Stimulated activated CD4-positive, alpha-beta T cell treated with anti-CD3 and anti-CD28 coated beads, Interleukin-1b, Interleukin-23, amount 100 ng/mL, for 48 hours (primary cell): ENCODE results near the gene HERC2.
A peak's percentile ranks its signal among the peaks of the same experiment; 100 is the strongest.

Source experiments
- DNase-seq: peaks from one replicate; pipeline ENCODE4 v3.0.0-alpha.2; 2020

HERC2 gene

DNA sequence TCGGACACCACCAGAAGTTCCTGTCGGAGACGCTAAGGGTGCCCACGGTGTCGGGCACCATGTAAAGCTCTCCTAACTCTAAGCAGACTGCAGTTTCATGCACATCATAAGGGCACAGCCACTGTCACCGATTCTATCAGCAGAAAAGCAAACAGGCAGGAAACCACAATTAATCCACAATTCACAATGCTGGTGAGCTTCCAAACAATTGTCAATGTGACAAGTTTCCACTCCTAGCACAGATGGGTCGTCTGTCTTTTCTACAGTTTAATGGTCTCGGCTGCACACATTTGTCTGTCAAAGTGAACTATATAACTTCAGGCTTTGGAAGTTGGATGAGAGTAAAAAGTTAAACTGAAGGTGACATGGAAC, 214.1 kb downstream of the HERC2 start:
- no peak for DNase-seq

DNA sequence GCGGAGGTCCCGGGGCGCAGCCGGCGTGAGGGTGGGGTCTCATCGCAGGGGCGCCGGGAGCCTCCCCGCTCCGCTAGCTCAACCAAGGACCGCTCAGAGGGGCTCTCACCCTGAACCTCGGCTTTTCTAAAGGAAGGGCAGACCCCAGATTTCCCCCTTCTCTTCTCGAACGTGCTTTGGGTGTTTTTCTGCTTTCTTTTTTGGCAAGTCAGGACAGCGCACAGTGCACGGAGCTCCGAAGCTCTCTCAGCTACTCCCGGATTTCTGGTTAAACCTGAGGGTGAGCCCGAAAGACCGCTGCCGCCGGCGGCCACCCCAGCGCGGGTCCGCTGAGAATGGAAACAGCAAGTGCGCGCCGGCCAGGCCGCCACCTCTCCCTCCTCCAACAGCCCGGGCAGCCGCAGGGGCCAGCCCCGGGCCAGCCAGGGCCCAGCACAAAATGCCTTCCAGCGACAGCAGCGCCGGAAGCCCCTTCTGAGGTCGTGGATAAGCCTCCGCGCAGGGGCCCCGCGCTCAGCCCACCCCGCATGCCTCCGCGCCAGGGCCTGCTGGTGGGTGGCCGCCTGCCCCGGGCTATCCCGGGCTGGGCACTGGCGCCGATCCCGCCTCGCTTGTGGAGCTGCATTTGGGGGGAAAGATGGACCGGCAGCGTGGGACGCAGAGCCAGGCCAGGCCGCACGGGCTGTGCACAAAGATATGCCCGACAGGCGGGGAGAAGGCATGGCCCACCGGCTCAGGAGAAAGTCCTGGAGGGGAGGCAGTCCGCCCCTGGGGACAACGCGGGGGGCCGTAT, 214.7 kb downstream of the HERC2 start:
- DNase-seq, result no peak

GRCh38 chr15:28106294-28107110, 215.5 kb downstream of the HERC2 start:
- DNase-seq, result no peak

GRCh38 chr15:28105793-28106192, 216.2 kb downstream of the HERC2 start:
- DNase-seq, result no peak

DNA sequence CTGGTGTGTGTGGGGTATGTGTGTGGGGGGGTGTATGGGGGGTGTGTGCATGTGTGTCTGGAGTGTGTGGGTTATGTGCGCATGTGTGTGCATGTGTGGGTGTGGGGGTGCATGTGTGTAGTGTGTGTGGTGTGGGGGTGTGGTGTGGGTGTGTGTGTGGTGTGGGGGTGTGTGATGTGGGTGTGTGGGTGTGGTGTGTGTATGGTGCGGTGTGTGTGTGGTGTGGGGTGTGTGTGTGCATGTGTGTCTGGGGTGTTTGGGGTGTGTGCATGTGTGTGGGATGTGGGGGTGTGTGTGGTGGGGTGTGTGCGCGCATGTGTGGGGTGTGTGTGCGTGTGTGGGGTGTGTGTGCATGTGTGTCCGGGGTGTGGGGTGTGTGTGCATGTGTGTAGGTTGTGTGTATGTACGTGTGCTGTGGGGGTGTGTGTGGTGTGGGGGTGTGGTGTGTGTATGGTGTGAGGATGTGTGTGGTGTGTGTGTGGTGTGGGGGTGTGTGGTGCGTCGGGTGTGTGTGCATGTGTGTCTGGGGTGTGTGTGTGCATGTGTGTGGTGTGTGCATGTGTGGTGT, 216.7 kb downstream of the HERC2 start:
- DNase-seq, result no peak

DNA sequence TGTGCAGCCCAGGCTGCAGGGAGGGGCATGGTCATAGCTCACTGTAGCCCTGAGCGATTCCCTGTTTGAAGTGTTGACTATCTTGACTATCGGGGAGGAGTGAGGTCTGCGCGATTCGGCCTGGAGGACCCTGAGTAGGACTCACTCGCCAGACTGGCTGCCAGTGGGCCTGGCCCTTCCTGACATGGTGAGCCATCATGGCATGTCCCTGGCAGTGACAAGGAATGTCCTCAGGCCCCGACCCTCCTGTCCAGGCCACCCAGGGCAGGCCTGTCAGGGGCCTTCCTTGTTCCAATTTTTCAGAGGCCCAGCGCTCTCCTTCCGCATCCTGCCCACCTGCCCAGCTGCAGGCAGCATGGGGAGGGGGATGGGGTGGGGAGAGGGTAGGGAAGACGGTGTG, 217.7 kb downstream of the HERC2 start:
- no peak for DNase-seq

- DNase-seq, result no peak
Measured at GRCh38 chr15:28103831-28104230, 218.1 kb downstream of the HERC2 start.

GRCh38 chr15:28101983-28102441, 220.0 kb downstream of the HERC2 start:
- DNase-seq, result no peak

- no peak for DNase-seq
Measured at GRCh38 chr15:28101201-28101600, 220.8 kb downstream of the HERC2 start.

DNA sequence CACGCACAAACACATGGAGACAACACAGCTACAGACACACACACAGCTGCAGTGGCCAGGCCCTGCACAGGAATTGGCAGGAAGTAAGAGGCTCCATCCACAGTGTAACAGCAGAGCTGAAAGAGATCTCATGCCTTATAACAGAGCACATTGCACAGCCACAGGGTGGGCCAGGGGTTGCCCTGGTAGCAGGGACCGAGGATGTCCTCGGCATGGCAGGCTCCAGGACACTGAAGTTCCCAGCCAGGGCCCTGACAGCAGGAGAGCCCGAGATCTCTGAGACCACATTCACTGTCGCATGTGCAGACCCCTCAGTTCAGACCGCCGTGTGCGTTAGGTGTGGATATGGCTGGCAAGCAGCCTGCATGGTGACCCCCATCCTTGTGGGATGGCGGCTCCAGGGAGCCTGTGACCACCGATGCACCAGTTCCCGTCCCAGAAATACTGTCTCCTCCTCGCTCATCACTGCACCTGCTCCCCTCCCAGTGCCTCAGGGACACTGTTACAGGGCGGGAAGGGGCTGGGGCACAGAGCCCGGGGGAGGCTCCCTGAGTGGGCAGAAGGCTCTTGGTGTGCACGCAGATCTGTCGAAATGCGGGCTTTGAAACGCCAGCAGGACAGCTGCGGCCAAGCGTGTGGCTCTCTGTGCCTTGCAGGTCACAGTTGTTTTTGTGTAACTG, 221.3 kb downstream of the HERC2 start:
- DNase-seq, result no peak

- no peak for DNase-seq
Measured at GRCh38 chr15:28099555-28100140, 222.3 kb downstream of the HERC2 start.

- DNase-seq, result peak; percentile 62
Measured at GRCh38 chr15:28098766-28099554, 223.0 kb downstream of the HERC2 start, which contains the start of gene OCA2. OCA2 (minus strand) TSS chr15:28099315; CDS start chr15:28081874, 17,441 bp downstream.

- no peak for DNase-seq
Measured at GRCh38 chr15:28098360-28098765, 223.6 kb downstream of the HERC2 start.

DNA sequence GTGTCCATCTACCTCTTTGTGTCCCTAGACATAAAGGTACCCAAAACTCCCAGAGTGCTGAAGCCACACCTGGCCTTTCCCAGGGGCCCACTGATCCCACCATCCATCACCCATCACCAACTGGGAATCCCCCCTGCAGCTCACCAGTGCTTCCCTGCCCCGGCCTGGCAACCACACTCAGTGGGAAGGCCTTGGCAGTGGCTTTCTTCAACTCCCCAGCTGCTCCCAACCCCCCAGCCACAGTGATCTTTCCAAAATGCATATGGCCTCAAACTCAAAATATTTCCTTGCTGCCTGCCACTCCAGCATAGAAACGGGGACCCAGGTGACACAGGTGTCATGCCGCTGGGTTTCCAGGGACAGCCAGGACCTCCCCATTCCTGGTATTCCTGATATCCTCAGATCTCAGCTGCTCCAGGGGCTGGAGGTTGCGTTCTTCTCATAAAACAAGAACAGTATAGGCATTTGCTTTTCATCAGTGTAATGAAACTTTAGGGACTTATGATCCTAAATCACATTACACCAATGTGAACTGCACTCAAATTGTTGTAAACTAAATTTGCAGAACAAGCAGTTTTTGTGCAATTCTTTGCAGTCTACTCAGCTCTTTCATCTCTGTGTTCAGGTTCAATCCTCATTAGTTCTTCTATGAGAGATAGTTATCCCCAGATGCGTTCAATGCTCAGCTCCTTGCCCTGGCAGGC, 224.2 kb downstream of the HERC2 start:
- DNase-seq, result no peak

GRCh38 chr15:28096670-28097431, 225.1 kb downstream of the HERC2 start:
- DNase-seq, result no peak

DNA sequence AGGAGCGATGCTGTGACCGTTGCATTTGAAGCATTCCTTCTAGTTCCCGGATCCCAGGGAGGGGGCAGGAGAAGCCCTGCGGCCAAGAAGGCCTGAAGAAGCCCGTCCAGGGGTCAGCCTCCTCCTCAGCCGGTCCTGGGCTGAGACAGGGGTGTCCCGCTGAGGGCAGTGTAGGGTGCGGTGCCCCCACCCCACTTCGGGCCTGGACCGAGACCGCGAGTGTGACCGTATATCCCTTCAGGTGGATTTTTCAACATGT, 225.6 kb downstream of the HERC2 start:
- DNase-seq, result no peak

DNA sequence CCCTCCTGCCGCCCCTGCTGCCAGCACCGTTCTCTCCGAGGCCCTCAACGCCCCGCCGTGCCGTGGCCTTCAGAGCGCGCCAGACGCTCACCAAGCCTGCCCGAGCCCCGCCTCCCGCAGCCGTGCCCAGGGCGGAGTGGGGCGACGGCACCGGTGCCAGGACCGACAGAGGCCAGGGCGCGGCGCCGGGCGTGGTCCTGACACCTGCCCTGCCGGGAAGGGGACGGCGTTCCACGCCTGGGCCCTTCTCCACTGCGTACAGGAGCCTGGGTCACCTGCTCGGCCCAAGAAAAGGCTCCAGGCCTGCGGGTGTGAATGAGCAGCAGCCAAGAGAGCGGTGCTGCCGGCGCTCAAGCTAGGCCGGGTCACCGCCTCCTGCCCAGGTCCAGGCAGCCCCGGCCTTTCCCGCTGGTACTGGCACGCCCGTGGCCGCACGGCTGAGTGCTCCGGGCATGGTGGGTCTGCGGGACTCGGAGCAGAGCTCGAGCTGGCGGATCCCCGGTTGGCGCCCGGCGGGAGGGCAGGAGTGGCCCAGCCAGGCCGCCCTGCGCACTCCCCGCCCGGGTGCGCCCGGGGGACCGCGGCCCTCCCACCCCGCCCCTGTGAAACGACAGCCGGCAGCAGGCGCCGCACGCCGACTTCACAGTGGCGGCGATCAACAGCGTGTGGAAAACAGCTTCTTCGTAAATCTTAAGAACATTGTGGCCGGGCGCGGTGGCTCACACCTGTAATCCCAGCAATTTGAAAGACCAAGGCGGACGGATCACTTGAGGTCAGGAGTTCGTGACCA, 227.1 kb downstream of the HERC2 start:
- no peak for DNase-seq

DNA sequence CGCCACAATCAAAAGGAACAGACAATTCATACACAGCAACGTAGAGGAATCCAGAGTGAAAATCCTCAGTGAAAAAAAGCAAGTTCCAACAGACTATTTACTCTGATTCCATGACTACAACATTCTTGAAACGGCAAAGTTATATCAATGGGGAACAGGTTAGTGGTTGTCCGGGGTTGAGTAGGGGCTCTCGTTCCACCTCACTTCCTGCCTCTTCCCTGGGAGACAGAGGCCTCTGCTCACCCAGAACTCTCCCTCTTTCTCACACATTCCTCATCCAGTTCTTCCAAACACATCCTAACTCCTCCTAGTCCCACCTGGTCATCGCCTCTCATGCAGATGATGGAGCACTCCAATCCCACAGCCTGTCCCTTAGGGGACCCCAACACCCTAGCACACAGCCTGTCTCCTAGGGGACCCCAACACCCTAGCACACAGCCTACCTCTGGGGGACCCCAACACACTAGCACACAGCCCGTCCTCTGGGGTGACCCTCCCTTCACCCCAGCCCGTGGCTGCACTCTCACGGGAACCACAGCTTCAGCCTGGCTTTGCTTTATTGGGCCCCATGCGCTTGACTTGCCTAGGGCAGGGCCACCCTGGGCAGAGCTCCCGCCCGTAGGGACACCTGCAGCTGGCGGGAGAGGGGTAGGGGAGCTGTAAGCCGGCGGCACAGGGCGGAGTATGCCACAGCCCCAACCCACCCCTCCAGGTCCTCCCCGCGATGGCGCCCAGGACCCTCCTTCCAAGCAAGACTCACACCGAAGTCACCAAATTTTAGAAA, 228.0 kb downstream of the HERC2 start:
- DNase-seq, result no peak

DNA sequence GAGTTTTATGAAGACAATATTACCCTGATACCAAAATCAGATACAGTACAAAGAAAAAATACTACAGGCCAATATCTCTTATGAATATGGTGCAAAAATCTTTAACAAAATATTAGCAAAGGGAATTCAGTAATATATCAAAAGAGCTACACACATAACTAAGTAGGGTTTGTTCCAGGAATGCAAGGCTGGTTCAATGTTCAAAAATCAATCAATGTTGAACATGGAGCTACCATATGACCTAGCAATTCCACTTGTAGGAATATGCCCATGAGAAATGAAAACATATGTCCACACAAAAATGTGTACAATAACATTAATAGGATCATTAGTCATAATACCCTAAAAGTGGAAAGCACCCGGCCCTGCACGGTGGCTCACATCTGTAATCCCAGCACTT, 230.7 kb downstream of the HERC2 start:
- DNase-seq, result no peak
